Sigmoid colon (tissue), 7 donors: ENCODE data around the gene RAB7A. TPM values are rescaled to one million over a fixed set of nuclear protein-coding genes. Genes with fewer than 3 reads are reported as not detected.

Experiments
- DNase-seq: peaks from one replicate; pipeline ENCODE4 v3.0.0-alpha.2; 2019
- H3K27ac ChIP-seq, 4 donors: fragments of 200-600 bp; sonication (generic); one replicate each; pipeline ENCODE4 v1.5.1; 2016 to 2019; ENCODE audit warnings: mild to moderate bottlenecking in 1 of 4
- H3K27me3 ChIP-seq, 3 donors: fragments of 200-600 bp; sonication (generic); one replicate each; pipeline ENCODE4 v1.5.1; 2019; ENCODE audit warnings: mild to moderate bottlenecking in 1 of 3
- H3K36me3 ChIP-seq, 4 donors: fragments of 200-600 bp; sonication (generic); one replicate each; pipeline ENCODE4 v1.5.1; 2016 to 2019
- H3K4me1 ChIP-seq, 4 donors: fragments of 200-600 bp; sonication (generic); one replicate each; pipeline ENCODE4 v1.5.1; 2017 to 2019
- H3K4me3 ChIP-seq, 4 donors: fragments of 200-600 bp; sonication (generic); one replicate each; pipeline ENCODE4 v1.5.1; 2017 to 2019; ENCODE audit warnings: mild to moderate bottlenecking in 2 of 4, moderate library complexity in 1 of 4
- H3K9me3 ChIP-seq, 4 donors: fragments of 200-600 bp in 3 of 4; sonication (generic) in 3 of 4; one replicate each; pipeline versions ENCODE4 v1.5.1 to v1.6.1; 2013 to 2019
- EP300 ChIP-seq, 4 donors: sonication (generic); formaldehyde crosslinking; IDR thresholded peaks; one replicate each; pipeline ENCODE4 v1.6.1; 2017; ENCODE audit warnings: antibody characterized with exemption in 4 of 4
- POLR2A ChIP-seq, 2 donors: fragments of 450-650 bp; IDR thresholded peaks; one replicate each; pipeline ENCODE4 v1.6.1; 2016; ENCODE audit warnings: antibody characterized with exemption in 2 of 2, mild to moderate bottlenecking in 2 of 2, moderate library complexity in 2 of 2
- POLR2AphosphoS5 ChIP-seq, 4 donors: sonication (generic); formaldehyde crosslinking; IDR thresholded peaks; one replicate each; pipeline ENCODE4 v1.6.1; 2017; ENCODE audit warnings: antibody characterized with exemption in 4 of 4
- WGBS, 2 donors: extraction: QIAGEN DNeasy Blood & Tissue Kit; methylation state at CpG; one replicate each; pipeline ENCODE4 v1.1.7; 2013; 5-methylcytosine and 5-hydroxymethylcytosine counted together
- intact Hi-C: fragments of 100-400 bp; cut with DNase I; formaldehyde crosslinking; loops from one replicate; pipeline ENCODE4 v1.15.1; 2023
- polyA plus RNA-seq, 3 donors: library from polyadenylated mRNA; stranded (reverse); fragments of 200-250 nt; gene quantifications; one replicate each; pipeline ENCODE4 v1.2.3, GENCODE V29; 2013
- total RNA-seq, 4 donors: library from RNA; depleted of rRNA; stranded (reverse); fragments of >200 nt; gene quantifications; one replicate each; pipeline ENCODE4 v1.1.0, GENCODE V29; 2016
- TF ChIP-seq, protein P1 (sequence below), 4 experiments: fragments of 450-650 bp in 3 of 4; fragments of 200-600 bp in 1 of 4; IDR thresholded peaks; one replicate each; pipeline ENCODE4 v1.5.1; 2016 to 2019; ENCODE audit warnings: antibody characterized with exemption in 4 of 4, mild to moderate bottlenecking in 3 of 4, moderate library complexity in 2 of 4
- donor health status: healthy with polysubstance abuse.
- donor health status: Bipolar disorder and iron deficiency.
- donor health status: healthy.

Gene RAB7A
- total and polyA plus RNA-seq, 7 donors, result 73.6 to 275 (median 100.0) TPM

DNA sequence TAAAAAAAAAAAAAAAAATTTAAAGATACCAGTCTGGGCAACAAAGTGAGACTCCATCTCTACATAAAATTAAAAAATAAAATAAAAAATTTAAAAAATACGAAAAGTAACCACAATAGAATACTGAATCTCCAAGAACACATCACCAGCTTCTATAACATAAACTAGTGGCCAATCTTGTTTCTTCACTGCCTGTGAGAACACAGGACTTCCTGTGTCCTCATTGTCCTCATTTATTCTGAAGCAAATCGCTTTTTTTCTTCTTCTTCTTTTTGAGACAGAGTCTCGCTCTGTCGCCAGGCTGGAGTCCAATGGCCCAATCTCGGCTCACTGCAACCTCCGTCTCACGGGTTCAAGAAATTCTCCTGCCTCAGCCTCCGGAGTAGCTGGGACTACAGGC, 28.6 kb upstream of the RAB7A start:
- no peak overlapping the region for H3K4me3 ChIP-seq
- no peak overlapping the region for H3K27ac ChIP-seq
- DNase-seq, result no peak
- intact Hi-C loops, result no loop called here
- WGBS, 2 donors, result 92 to 94% methylated on average over 8 of the region's 8 CpGs
- TF ChIP-seq POLR2AphosphoS5 (IDR thresholded peaks at IDR 0.05) (no peak), POLR2A (IDR thresholded peaks at IDR 0.05) (no peak), EP300 (IDR thresholded peaks at IDR 0.05) (no peak)
- TF ChIP-seq, protein P1, sequence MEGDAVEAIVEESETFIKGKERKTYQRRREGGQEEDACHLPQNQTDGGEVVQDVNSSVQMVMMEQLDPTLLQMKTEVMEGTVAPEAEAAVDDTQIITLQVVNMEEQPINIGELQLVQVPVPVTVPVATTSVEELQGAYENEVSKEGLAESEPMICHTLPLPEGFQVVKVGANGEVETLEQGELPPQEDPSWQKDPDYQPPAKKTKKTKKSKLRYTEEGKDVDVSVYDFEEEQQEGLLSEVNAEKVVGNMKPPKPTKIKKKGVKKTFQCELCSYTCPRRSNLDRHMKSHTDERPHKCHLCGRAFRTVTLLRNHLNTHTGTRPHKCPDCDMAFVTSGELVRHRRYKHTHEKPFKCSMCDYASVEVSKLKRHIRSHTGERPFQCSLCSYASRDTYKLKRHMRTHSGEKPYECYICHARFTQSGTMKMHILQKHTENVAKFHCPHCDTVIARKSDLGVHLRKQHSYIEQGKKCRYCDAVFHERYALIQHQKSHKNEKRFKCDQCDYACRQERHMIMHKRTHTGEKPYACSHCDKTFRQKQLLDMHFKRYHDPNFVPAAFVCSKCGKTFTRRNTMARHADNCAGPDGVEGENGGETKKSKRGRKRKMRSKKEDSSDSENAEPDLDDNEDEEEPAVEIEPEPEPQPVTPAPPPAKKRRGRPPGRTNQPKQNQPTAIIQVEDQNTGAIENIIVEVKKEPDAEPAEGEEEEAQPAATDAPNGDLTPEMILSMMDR (IDR thresholded peaks at IDR 0.05), result no peak
- H3K9me3 ChIP-seq, result no peaks in the 10 kb centered on the region
- H3K36me3 ChIP-seq, result no peaks in the 10 kb centered on the region
- peaks cover 0 to 4% (median 0%) of the 10 kb centered on the region in 4 donors for H3K4me1 ChIP-seq
- H3K27me3 ChIP-seq, result no peaks in the 10 kb centered on the region

DNA sequence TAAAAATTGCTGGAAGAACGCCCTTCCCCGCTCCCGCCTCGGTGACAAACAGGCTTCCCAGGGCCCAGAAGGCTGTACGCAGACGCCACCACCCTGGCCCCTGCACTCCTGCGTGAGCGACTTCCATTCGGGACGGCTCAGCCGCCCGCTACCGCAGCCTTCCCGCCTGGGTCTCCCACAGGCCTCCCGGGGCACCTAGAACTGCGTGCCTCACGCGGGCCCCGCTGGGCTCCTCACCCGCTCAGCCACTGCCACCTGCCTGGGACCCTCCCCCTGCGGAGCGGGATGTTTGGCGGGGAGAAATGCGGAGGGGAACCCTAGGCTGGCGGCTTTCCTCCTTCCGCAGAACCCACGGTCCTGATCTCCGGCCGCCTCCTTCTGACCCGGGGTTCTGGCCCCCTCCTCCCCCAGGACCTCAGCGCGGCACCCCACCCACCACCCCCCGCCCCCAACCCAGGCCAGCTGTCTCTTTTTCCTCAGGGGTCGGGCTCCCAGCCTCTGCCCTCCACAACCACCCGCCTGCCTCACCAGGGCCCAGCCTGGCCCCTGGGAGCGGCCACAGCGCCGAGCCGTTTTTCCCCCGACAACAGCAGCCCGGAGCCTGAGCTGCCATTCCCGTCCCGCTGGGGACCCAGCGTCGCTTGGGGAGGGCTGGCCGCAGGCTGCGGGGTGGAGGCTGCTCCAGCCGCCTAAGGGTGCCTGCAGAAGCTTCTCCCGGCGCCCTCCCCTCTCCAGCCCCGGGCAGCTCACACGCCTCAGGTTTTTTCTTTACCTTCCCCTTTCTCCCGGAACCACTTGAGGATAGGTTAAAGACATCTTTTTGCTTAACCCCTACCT, 27.6 kb upstream of the RAB7A start:
- peak; percentile 74 for DNase-seq
- Histone ChIP-seq H3K27me3 (no peaks in the 10 kb centered on the region), H3K27ac (peak overlapping the region; percentile 83 to 89 (median 86)), H3K4me3 (peak overlapping the region; percentile 48 to 70 (median 64)), H3K9me3 (no peaks in the 10 kb centered on the region), H3K36me3 (no peaks in the 10 kb centered on the region), H3K4me1 (peaks cover 0 to 4% (median 0%) of the 10 kb centered on the region in 4 donors)
- TF ChIP-seq POLR2AphosphoS5 (IDR thresholded peaks at IDR 0.05) (peak in 2 of 4 donors; percentile 49 to 69), POLR2A (IDR thresholded peaks at IDR 0.05) (peak in 1 of 2 donors; percentile 26), EP300 (IDR thresholded peaks at IDR 0.05) (no peak)
- WGBS, 2 donors, result 1 to 2% methylated on average over 53 of the region's 53 CpGs
- intact Hi-C loops, result loop anchor here (1.0 to 2.0 kb wide), 2 partner anchors 17 to 26 kb away; no protein-coding TSS in a partner anchor

DNA sequence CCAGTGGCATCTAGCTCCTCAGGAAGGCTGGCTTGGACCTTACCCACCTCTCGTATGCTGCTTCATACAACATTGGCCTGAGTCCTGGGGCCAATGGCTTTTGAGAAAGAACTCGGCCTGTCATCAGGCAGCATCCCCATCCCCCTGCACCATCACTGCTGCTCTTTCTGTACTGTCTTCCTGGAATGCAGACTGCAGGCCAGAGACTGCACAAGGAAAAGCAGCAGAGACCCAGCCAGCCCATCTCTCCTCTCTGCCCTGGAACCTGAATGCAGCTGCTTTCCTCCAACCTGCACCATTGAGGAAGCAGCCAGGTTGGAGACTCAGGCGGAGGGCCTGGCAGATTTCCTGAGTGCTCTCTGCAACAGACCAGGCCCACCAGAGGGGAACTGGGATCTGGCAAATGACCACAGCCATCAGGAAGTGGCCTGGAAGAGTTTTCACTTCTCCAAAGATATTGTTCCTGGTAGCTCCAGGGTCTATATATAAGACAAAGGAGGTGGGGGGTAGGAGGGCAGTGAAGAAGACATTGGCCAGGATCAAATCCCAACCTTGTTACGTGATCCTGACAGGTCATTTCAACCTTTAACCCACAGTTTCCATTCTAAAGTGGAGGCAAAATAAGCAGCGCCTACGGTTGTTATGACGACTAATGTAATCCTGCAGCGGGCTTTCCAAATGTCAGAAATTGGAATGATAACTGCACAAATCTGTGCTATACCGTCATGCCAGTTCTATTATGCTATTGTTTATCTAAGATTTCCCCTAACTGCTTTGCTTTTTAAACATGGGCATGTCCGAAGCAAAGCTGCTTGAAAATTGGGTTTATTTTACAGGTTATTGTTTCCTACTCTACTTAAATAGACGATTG, 24.4 kb upstream of the RAB7A start:
- no peak overlapping the region for H3K4me3 ChIP-seq
- H3K27me3 ChIP-seq, result no peaks in the 10 kb centered on the region
- H3K36me3 ChIP-seq, result no peaks in the 10 kb centered on the region
- 65 to 69% methylated on average over 11 of the region's 11 CpGs for WGBS, 2 donors
- no peaks in the 10 kb centered on the region for H3K9me3 ChIP-seq
- intact Hi-C loops, result no loop called here
- no peak for DNase-seq
- TF ChIP-seq POLR2A (IDR thresholded peaks at IDR 0.05), result no peak
- TF ChIP-seq EP300 (IDR thresholded peaks at IDR 0.05), result no peak
- TF ChIP-seq, protein P1 (IDR thresholded peaks at IDR 0.05), result no peak
- no peak for TF ChIP-seq POLR2AphosphoS5 (IDR thresholded peaks at IDR 0.05)
- no peak overlapping the region for H3K27ac ChIP-seq
- peaks cover 0 to 4% (median 0%) of the 10 kb centered on the region in 4 donors for H3K4me1 ChIP-seq

DNA sequence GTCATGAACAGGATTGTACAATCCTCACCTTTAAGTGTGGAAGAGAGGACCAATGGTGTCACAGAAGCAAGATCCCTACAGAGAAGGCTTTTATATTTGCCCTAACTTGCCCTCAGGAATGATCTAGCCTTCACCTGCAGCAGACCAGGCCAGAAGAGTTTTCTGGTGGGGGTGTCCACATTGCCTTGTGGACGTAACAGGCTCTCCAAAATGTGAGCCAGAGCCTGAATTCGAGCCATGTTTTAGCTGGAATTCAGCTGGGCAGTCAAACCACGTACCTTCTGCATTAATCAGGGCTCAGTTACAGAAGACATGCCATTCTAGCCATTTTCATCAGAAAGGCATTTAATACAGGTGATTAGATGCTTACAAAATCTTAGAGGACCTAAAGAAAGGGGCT, 23.6 kb upstream of the RAB7A start:
- H3K4me3 ChIP-seq, result no peak overlapping the region
- no peak for DNase-seq
- TF ChIP-seq EP300 (IDR thresholded peaks at IDR 0.05), result no peak
- TF ChIP-seq POLR2AphosphoS5 (IDR thresholded peaks at IDR 0.05), result no peak
- TF ChIP-seq, protein P1 (IDR thresholded peaks at IDR 0.05), result no peak
- no peak for TF ChIP-seq POLR2A (IDR thresholded peaks at IDR 0.05)
- H3K27me3 ChIP-seq, result no peaks in the 10 kb centered on the region
- WGBS, 2 donors, result 82 to 91% methylated on average over 3 of the region's 3 CpGs
- no peak overlapping the region for H3K27ac ChIP-seq
- H3K9me3 ChIP-seq, result no peaks in the 10 kb centered on the region
- peaks cover 0 to 4% (median 0%) of the 10 kb centered on the region in 4 donors for H3K4me1 ChIP-seq
- intact Hi-C loops, result no loop called here
- H3K36me3 ChIP-seq, result no peaks in the 10 kb centered on the region

DNA sequence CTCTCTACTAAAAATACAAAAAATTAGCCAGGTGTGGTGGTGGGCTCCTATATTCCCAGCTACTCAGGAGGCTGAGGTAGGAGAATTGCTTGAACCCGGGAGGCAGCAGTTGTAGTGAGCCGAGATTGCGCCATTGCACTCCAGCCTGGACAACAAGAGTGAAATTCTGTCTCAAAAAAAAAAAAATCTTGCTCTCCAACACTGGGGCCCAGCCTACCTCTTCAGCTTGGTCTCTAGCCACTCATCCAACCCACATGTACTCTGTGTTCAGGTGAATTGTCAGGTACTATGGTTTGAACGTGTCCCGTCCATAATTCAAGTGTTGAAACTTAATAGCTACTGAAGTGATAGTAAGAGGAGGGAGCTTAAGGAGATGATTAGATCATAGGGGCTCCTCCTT, 22.4 kb upstream of the RAB7A start:
- Histone ChIP-seq H3K27me3 (no peaks in the 10 kb centered on the region), H3K9me3 (no peaks in the 10 kb centered on the region), H3K4me1 (no peaks in the 10 kb centered on the region), H3K36me3 (no peaks in the 10 kb centered on the region), H3K27ac (no peak overlapping the region), H3K4me3 (no peak overlapping the region)
- DNase-seq, result no peak
- TF ChIP-seq EP300 (IDR thresholded peaks at IDR 0.05) (no peak), POLR2A (IDR thresholded peaks at IDR 0.05) (no peak), POLR2AphosphoS5 (IDR thresholded peaks at IDR 0.05) (no peak)
- TF ChIP-seq, protein P1 (IDR thresholded peaks at IDR 0.05), result no peak
- intact Hi-C loops, result no loop called here
- WGBS, 2 donors, result 94 to 97% methylated on average over 5 of the region's 5 CpGs
